IPS DF 6.9 (cell line): ENCODE results near the gene NACC2.

Experiments used
- DNase-seq: peaks from one replicate; pipeline ENCODE4 v3.0.0-alpha.2; 2013; ENCODE audit warnings: low read depth, low spot score
- H3K27ac ChIP-seq: one replicate; pipeline ENCODE4 v1.5.1; 2013; ENCODE audit warnings: low read length, control low read depth
- H3K27me3 ChIP-seq: 2 replicates; pipeline ENCODE4 v1.6.1; 2013; ENCODE audit warnings: mild to moderate bottlenecking, low read length; ENCODE audit not compliant: control insufficient read depth, insufficient read depth
- H3K36me3 ChIP-seq: 2 replicates; pipeline ENCODE4 v1.6.1; 2013; ENCODE audit warnings: low read length; ENCODE audit not compliant: control insufficient read depth, insufficient read depth
- H3K4me1 ChIP-seq: 2 replicates; pipeline ENCODE4 v1.6.1; 2013; ENCODE audit warnings: low read length; ENCODE audit not compliant: control insufficient read depth, insufficient read depth
- H3K4me3 ChIP-seq: 2 replicates; pipeline ENCODE4 v1.5.1; 2013; ENCODE audit warnings: mild to moderate bottlenecking, low read length
- H3K9me3 ChIP-seq: 2 replicates; pipeline ENCODE4 v1.6.1; 2013; ENCODE audit warnings: low read length, inconsistent platforms; ENCODE audit not compliant: control insufficient read depth, insufficient read depth
- WGBS: extraction: QIAGEN DNeasy Blood & Tissue Kit; methylation state at CpG from one replicate; pipeline ENCODE4 v1.1.7; 2013; ENCODE audit warnings: mixed read lengths, missing lambda C conversion rate; ENCODE audit not compliant: insufficient read length, insufficient coverage; 5-methylcytosine and 5-hydroxymethylcytosine counted together

The NACC2 gene

DNA sequence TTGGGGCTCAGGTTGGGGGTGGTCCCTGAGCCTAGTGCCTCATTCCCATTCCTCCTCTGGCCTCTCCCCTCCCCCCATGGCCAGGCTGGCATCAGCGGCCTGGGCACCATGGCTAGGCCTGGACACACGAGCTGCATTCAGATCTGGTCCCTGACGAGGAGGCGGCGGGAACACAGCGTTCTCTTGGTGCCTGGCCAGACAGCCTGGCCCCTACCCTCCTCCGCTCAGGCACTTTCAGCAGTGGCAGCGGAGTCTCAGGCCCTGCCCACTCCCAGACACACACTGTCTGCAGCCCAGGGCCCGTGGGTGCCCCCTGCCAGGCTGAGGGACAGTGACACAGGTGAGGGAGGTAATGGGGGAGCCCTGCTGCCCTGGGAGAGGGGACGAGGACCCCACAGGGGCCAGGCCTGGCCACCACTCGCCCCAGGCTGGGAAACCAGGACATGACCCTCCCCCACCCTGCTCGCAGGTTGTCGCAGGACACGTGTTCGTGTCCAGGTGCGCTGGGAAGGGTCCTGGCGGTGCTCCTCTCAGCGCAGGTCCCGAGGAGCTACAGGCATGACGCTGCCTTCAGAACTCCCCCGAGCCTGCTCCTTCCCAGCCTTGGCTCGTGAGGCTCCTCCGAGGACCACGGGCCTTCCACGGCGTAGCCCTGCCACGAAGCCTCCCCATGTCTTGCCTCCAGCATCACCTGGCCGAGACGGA is 114.0 kb downstream of the NACC2 start:
- no CpG with 5 or more reads among the region's 29 CpGs for WGBS
- Histone ChIP-seq H3K27me3 (no peaks in the 10 kb centered on the region), H3K4me3 (no peak overlapping the region), H3K36me3 (no peaks in the 10 kb centered on the region), H3K4me1 (peaks cover 3% of the 10 kb centered on the region; the same call in 1 of the 2 replicates), H3K9me3 (no peaks in the 10 kb centered on the region), H3K27ac (no peak overlapping the region)
- DNase-seq = no peak

GRCh38 chr9:135979547-135980166 is 115.4 kb downstream of the NACC2 start:
- no peaks in the 10 kb centered on the region for H3K36me3 ChIP-seq
- H3K4me1 ChIP-seq = peaks cover 3% of the 10 kb centered on the region; the same call in 1 of the 2 replicates
- no peak for DNase-seq
- no CpG with 5 or more reads among the region's 19 CpGs for WGBS
- H3K27me3 ChIP-seq = no peaks in the 10 kb centered on the region
- no peaks in the 10 kb centered on the region for H3K9me3 ChIP-seq
- H3K4me3 ChIP-seq = no peak overlapping the region
- no peak overlapping the region for H3K27ac ChIP-seq

DNA sequence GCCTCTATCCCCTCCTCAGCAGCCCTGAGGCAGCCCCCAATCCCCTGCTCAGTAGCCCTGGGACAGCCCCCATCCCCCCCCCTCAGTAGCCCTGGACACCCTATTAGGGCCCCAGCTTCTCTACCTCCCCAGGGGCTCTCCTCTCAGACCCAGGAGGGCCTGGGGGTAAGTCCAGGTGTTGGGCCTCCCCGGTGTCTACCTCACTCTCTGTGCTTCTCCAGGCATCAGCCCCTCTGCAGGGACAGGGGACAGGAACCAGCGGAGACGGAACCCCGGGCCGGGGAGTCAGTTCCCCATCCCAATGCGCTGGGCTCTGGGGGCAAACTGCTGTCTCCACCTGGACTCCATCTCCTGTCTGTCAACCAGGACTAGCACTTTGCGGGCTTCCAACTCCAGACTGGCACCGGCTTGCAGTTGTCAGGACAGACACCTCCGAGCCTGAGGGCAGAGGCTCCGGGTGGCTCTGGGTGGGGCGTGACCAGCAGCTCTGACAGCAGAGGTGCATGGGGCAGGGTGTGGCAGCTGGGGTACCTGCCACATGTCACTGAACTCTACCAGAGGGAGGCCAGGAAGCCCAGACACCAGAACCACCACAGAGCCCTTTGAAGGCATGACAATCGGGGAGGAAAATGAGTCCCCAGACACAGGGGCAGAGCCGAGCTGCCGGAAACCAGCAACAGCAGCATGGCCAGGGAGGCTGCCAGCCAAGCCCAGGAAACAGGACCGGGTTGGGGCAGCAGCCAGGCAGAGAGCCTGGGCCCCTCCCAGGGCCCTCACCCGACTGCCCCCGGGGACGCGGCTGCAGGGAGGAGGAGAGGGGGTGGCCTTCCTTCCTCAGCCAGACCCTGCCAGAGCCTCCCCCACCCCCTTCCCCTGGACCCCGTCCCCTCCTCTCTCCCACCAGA is 116.2 kb downstream of the NACC2 start:
- no peaks in the 10 kb centered on the region for H3K36me3 ChIP-seq
- H3K27me3 ChIP-seq = no peaks in the 10 kb centered on the region
- H3K27ac ChIP-seq = no peak overlapping the region
- H3K4me1 ChIP-seq = peaks cover 3% of the 10 kb centered on the region; the same call in 1 of the 2 replicates
- no CpG with 5 or more reads among the region's 20 CpGs for WGBS
- H3K9me3 ChIP-seq = no peaks in the 10 kb centered on the region
- no peak overlapping the region for H3K4me3 ChIP-seq
- DNase-seq = no peak

DNA sequence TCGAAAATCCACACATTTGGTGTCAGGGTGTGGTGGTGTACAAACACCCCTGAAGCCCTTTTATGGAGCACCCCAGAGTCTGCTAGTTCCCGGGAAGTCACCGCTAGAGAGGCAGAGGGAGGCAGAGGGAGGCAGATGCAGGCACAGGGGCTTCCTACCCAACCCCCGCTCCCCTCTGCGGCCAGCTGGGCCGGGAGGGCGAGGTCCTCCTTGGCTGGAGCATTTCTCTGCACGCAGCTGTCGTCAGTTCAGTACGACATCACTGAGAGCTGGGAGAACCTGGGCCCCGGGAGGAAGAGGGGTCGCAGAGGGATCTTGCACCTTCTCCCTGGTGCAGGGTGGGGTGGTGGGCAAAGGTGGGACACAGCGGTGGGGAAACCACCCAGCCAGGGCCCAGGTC is 118.1 kb downstream of the NACC2 start:
- Histone ChIP-seq H3K4me3 (no peak overlapping the region), H3K36me3 (no peaks in the 10 kb centered on the region), H3K27me3 (no peaks in the 10 kb centered on the region), H3K4me1 (peaks cover 3% of the 10 kb centered on the region; the same call in 1 of the 2 replicates), H3K9me3 (no peaks in the 10 kb centered on the region), H3K27ac (no peak overlapping the region)
- no CpG with 5 or more reads among the region's 13 CpGs for WGBS
- DNase-seq = no peak

GRCh38 chr9:135976531-135976930 is 118.6 kb downstream of the NACC2 start:
- Histone ChIP-seq H3K27me3 (no peaks in the 10 kb centered on the region), H3K4me3 (no peak overlapping the region), H3K36me3 (no peaks in the 10 kb centered on the region), H3K4me1 (peaks cover 3% of the 10 kb centered on the region; the same call in 1 of the 2 replicates), H3K9me3 (no peaks in the 10 kb centered on the region), H3K27ac (no peak overlapping the region)
- no peak for DNase-seq
- no CpG with 5 or more reads among the region's 13 CpGs for WGBS

- H3K4me1 ChIP-seq = peaks cover 3% of the 10 kb centered on the region; the same call in 1 of the 2 replicates
- no peak overlapping the region for H3K4me3 ChIP-seq
- WGBS = no CpG with 5 or more reads among the region's 10 CpGs
- H3K27me3 ChIP-seq = no peaks in the 10 kb centered on the region
- H3K9me3 ChIP-seq = no peaks in the 10 kb centered on the region
- DNase-seq = no peak
- no peak overlapping the region for H3K27ac ChIP-seq
- H3K36me3 ChIP-seq = no peaks in the 10 kb centered on the region
These were observed 119.3 kb downstream of the NACC2 start for GRCh38 chr9:135975834-135976233.

DNA sequence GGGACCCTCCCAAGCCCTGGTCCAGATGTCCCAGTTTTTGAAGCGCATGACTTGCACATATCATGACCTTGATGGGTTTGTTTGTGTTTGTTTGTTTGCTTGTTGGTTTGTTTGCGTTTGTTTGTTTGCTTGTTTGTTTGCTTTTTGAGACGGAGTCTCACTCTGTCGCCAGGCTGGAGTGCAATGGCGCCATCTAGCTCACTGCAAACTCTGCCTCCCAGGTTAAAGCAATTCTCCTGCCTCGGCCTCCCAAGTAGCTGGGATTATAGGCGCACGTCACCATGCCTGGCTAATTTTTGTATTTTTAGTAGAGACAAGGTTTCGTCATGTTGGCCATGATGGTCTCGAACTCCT is 120.9 kb downstream of the NACC2 start:
- Histone ChIP-seq H3K9me3 (no peaks in the 10 kb centered on the region), H3K27ac (no peak overlapping the region), H3K36me3 (no peaks in the 10 kb centered on the region), H3K4me1 (peaks cover 3% of the 10 kb centered on the region; the same call in 1 of the 2 replicates), H3K4me3 (no peak overlapping the region), H3K27me3 (no peaks in the 10 kb centered on the region)
- no CpG with 5 or more reads among the region's 10 CpGs for WGBS
- no peak for DNase-seq

DNA sequence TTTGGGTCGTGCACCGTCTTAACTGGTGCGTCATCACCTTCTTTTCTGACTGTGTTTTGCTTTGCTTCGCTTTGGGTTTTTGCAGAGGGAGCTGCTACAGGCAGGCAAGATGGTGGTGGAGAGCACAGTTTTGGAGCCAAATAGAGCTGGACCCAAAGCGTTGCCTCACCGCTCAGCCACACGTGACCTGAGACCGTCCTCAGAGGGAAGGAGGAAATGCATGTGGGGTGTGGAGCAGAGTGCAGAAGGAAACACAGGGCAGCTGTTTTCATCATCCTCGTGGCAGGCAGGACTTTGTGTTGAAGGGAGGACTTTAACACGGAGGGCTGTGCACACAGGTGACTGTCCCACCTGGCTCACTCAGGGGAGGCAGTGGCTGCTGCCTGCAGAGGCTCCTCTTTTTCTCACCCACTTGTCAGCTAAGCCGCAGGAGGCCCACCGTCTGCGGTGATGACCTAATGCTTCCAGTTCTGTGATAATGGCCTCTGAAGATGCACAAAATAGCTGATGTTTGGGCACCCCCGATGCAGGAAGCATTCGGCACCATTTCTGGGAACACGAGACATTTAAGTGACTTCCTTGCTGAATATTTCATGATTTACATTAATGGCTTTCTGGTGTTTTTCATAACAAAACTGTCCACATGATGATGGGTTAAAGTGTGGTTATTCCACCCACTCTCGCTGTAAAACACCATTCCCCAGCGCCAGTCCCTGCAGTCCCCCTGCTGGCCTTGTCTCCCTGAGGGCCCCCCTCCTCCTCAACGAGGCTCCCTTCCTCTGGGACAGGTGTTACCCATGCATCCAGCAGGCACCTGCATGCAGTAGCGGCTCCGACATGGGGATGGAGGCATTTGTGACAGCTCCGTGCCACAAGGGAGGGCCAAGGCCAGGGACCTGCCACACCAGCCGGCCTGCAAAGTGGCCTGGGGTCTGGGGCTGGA is 121.5 kb downstream of the NACC2 start:
- H3K9me3 ChIP-seq = no peaks in the 10 kb centered on the region
- H3K27ac ChIP-seq = no peak overlapping the region
- H3K4me1 ChIP-seq = peaks cover 5% of the 10 kb centered on the region; the same call in 1 of the 2 replicates
- no CpG with 5 or more reads among the region's 23 CpGs for WGBS
- no peaks in the 10 kb centered on the region for H3K36me3 ChIP-seq
- no peak for DNase-seq
- no peaks in the 10 kb centered on the region for H3K27me3 ChIP-seq
- H3K4me3 ChIP-seq = no peak overlapping the region

DNA sequence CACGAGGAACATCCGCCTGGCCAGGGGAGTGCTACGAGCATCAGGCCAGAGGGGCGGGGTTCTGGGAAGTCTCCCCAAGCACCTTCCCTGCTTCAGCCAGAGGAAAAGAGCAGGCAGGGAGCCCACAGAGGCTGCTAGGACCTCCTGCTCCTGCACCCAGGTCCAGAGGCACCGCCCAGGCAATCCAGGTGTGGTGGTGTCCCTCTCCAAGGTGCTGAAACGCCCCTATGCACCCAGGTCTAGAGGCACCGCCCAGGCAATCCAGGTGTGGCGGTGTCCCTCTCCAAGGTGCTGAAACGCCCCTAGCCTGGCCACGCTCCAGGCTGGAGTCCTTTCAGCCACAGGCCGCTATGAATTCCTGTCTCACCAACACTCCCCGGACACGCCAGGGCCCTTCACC is 123.2 kb downstream of the NACC2 start:
- peak; percentile 92 for DNase-seq
- WGBS = no CpG with 5 or more reads among the region's 13 CpGs

More for the DNA sequence above, 123.2 kb downstream of the NACC2 start:
- H3K4me1 ChIP-seq = peaks cover 6% of the 10 kb centered on the region
- H3K36me3 ChIP-seq = no peaks in the 10 kb centered on the region
- no peaks in the 10 kb centered on the region for H3K9me3 ChIP-seq
- no peak overlapping the region for H3K27ac ChIP-seq
- no peak overlapping the region for H3K4me3 ChIP-seq
- no peaks in the 10 kb centered on the region for H3K27me3 ChIP-seq
